ENCODE results near the gene GLYATL1B. TPM values are rescaled to one million over a fixed set of nuclear protein-coding genes. Genes with fewer than 3 reads are reported as not detected.
"Not testable (repeated sequence)": the region's sequence is repeated elsewhere in the genome, so short reads cannot be mapped to it uniquely, and the experiment has no call there.

The GLYATL1B gene
- total RNA-seq, result not detected in 2 replicates
- not detected for polyA plus RNA-seq (2012)

- DNase-seq (ENCODE audit: low read depth), result not testable (repeated sequence)
These were observed at the start of gene GLYATL1B for GRCh38 chr11:59086007-59086406. Gene GLYATL1B, plus strand, starts transcription at chr11:59086307. Its CDS starts 0 bp downstream, at chr11:59086307.

DNA sequence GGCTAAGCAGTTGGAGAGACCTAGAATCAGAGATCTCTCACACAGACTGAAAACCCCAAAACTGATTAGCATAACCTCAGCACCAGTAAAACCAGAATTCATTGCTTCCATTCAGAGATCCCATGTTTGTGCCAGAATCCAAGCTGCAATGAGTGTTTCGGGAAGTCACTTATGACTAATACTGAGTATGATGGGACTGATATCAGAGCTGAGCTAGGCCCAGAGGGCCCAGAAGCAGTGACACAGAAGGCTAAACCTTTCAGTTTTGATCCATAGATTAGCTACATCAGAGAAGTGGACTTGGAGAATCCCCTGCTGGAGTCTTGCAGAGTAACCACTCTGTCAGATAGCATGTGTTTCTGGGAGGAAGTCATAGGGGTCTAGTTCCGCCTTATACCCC lies 49.6 kb upstream of the GLYATL1B start:
- DNase-seq (ENCODE audit: low read depth), result not testable (repeated sequence)

GRCh38 chr11:59037434-59037833 lies 48.7 kb upstream of the GLYATL1B start:
- DNase-seq (ENCODE audit: low read depth), result peak; percentile 4

- DNase-seq (ENCODE audit: low read depth), result no peak
These were observed 45.5 kb upstream of the GLYATL1B start for GRCh38 chr11:59040607-59041006.

GRCh38 chr11:59051383-59051782 lies 34.7 kb upstream of the GLYATL1B start:
- DNase-seq (ENCODE audit: low read depth), result not testable (repeated sequence)

DNA sequence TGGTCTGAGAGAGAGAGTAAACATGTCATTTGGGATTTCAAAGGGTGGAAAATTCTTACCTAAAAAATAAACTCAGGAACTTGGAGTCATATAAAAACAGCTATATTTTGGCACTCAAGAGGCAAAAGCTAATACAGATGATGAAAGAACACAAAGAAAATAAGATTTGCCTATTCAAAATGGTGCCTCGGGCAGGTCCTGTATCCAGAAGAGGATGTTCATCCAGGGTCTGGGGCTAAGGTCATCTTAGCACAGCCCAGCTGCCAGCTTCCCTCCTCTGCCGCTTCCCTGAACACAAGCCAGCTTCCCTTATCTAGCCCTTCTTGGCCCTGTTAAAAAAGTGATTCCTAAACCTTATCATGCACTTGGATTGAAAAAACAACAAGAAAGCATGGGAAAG lies 33.8 kb upstream of the GLYATL1B start:
- not testable (repeated sequence) for DNase-seq (ENCODE audit: low read depth)

GRCh38 chr11:59053387-59053786 lies 32.7 kb upstream of the GLYATL1B start:
- peak; percentile 68 for DNase-seq (ENCODE audit: low read depth)

DNA sequence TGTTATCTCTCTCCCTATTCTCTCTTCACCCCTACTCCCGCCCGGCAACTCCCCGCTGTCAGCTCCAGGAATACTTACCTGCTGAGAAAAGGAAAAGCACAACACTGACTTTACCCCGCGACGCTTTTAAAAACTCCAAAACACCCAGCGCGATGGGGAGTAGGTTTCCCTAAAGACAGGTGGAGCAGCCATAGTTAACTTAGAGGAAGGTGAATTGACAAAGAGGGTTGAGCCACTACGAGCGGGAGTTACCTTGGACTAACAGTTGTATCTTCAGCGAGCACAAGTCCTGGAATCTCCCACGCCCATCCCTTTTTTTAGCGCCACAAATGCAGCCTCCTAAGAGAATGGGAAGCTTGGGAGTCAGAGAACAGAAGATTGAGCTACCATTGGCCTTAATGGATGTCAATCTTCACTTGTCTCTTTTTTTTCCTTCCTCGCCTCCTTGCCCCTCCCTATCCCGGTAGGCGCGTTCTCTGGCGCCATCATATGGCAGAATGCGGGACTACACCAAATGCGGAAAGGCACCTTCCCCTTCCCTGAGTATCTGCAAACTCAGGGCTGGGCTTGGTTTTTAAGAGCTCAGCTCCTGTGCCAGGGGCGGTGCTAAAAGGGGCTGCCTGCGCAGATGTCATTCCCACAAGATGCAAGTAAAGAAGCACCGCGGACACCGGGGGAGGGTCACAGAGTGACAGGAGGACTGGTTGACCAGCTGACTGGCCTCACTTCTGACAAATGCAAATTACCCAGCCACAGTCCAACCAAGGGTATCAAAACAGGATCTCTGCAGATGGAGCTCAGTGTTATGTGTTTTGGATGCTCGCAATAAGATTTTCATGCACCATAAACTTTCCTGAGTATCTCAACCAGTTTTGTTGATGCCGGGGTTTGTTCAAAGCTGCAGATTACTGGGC lies 27.7 kb upstream of the GLYATL1B start:
- peak; percentile 75 for DNase-seq (ENCODE audit: low read depth)

DNA sequence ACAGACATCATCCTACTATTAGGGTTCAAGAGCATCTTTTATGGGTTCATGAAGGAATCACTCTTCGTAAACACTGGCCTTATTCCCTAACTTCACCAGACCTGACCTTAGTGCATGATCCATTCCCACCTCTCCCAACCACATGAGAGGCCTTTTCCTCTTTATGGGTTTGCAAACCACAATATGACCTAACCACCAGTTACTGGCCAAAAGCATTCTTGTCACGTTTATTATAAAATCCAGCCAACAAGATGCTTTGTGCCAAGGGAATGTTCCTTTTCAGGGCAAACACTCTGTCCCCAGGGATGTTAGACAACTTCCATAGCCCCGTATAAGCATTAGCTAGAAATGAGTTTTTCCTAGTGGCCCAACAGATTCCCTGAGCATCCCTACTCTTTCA lies 26.0 kb upstream of the GLYATL1B start:
- DNase-seq (ENCODE audit: low read depth), result peak; percentile 7

DNA sequence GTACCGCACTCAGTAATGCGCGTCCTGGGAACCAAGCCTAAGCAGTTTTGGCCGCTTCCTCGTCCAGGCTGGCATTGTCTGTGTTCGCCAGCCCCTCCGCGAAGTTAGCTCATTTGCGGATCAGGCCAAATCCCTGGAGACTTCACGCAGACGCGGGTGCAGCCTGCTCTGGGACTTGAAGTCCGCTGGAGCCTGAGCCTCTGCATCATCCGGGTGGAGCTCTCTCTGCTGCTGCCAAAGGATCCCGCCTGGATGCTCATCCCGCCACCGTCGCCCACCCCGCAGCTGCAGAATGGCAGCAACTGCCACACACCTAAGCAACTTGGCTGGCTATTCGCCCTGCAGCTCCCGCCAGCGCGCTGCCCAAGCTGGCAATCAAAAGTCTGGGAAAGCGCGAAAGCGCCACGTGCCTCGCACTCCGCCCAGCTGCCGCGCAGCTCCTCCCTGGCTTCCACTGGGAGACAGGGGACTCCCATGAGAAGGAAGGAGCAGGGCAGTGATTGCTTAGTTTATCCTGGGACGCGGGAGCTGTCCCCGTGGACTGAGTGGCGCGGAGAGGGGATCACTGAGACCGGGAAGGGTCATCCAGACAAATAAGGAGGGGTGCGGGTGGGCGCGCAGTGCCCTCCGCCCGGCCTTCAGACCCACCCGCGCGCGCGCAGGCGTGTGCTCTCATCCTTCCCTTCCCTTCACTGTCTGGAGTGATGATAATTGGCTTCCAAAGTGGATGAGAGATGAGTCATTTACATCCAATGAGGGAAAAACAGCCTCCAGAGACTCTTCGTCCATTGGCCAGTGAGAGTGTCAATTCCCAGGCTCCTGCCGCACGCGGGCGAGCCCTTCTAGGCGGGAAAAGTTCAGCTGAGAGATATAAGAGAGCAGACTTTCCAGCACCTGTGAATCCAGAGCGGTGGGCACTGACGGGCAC lies 23.2 kb upstream of the GLYATL1B start:
- no peak for DNase-seq (ENCODE audit: low read depth)

DNA sequence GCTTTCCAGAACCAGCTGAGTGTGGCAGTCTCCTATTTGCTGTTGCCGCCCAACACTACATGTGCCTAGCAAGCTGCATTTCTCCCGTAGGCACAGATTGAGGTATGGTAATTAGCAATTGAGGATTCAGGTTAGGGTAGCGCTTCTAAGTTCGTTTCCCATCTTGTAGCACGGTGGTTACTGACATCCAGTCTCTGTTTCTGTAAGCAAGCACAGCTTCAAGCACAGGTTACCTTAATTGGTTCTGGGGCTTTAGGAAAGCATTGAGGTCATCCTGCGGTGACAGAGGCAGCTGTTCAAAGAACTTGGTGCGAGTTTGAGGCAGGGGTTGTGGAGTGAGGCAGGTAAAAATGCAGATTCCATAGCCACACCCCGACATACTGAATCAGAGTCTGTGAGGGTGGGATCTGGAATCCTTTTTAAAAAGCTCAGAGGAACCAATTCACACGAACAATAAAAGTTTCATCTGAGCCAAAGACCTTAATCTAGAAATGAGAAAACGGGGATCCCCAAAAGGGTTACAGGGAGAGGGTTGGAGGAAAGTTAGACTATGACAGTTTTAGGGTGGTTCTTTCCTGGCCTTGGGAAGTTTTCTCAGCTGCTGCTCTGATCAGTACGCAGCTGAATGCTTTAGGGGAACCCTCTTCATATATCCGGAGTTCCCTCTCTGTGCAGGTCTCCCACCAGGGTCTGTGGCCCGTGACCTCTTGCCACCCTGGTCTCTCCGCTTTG lies 21.9 kb upstream of the GLYATL1B start:
- DNase-seq (ENCODE audit: low read depth), result not testable (repeated sequence)

- DNase-seq (ENCODE audit: low read depth), result no peak
These were observed 17.0 kb upstream of the GLYATL1B start for GRCh38 chr11:59069087-59069486.

DNA sequence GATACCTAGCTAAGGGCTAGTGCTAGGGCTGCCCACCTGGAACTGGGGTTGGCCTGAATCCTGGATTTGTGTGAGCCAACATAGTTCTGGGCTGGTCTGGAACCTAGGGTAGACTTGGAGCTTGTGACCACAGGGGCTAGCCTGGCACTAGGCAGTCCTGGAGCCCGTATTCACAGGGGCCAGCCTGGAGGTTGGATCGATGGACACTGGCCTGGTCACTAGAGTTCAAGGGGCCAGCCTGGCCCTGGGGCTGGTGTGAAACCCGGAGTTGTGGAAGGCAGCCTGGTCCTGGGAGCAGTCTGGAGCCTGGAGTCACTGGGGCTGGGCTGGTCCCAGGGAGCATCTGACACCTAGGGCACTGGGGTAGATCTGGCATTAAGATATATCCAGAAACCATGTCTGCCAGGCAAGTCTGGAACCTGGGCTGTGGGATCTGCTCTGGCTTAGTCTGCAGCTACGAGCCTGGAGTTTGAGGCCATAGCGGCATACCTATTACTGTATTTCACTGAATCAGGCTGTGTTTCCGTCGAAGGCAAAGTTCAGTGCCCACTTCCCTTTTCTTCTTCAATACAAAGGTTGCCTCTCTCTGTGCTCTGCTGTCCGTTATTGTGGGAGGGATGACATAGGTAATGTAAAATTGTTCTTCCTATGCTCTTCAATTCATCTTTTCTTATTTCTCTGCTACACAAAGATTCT lies 9.1 kb upstream of the GLYATL1B start:
- DNase-seq (ENCODE audit: low read depth), result no peak

- no peak for DNase-seq (ENCODE audit: low read depth)
These were observed 7.7 kb upstream of the GLYATL1B start for GRCh38 chr11:59078435-59078834.

DNA sequence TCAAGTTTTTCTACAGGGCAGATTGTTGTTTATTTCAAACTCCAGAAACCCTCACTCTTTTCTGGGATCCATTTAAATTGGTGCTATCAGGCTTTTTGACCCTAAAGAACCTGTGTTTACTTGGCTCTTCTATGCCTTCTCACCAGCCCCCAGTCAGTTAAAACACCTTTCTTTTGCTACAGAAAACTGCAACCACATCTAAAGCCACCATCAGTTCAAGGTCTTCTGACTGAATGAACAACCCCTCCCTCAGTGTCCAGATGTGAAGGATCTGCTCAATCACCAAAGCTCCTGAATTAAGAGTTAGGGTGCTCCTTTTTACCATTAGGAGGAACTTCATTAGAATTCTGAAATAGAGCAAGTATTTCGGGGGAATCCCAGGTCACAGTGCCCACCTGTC lies 7.0 kb upstream of the GLYATL1B start:
- no peak for DNase-seq (ENCODE audit: low read depth)

GRCh38 chr11:59080421-59080820 lies 5.7 kb upstream of the GLYATL1B start:
- DNase-seq (ENCODE audit: low read depth), result not testable (repeated sequence)

GRCh38 chr11:59081430-59082020 lies 4.6 kb upstream of the GLYATL1B start:
- peak; percentile 47 for DNase-seq (ENCODE audit: low read depth)

DNA sequence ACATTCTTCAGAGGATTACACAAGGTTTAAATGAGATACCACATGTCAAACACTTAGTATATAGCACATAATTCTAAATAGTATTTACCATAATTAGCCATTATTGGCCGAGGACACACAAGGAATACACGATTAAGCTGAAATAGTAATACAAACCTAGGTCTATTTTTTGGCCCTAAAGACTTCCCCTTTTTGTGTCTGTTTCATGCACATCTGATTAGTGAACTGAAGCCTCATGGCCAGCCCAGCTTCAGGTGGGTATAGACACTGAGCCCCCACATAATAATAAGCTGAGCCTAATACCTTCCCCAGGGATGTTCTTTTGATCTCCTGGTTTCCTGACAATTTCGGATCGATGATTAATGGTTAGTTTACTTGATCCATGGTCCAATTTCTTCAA lies 2.1 kb downstream of the GLYATL1B start:
- DNase-seq (ENCODE audit: low read depth), result no peak

DNA sequence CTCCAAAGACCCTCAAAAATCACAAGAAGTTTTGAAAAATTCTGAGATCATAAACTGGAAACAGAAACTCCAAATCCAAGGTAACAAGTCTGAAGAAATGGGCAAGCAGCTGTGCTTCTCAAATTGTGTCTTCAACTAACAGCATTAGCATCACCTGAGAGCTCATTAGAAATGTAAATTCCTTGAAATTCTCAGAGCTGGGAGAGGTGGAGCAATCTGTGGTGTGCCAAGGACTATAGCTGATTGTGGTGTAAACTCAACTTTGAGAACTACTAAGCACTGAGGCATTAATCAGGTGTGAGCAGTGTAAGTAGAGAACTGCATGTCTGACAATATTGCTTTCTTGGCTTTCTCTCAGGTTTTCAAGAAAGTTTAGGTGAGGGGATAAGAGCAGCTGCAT lies 7.5 kb downstream of the GLYATL1B start:
- DNase-seq (ENCODE audit: low read depth), result not testable (repeated sequence)

- DNase-seq (ENCODE audit: low read depth), result not testable (repeated sequence)
These were observed 9.1 kb downstream of the GLYATL1B start for GRCh38 chr11:59095225-59095624.
